Upper lobe of left lung (tissue), 6 donors: ENCODE data around the gene STX16. TPM values are rescaled to one million over a fixed set of nuclear protein-coding genes. Genes with fewer than 3 reads are reported as not detected.
A peak's percentile ranks its signal among the peaks of the same experiment; 100 is the strongest.

ENCODE experiments used
- ATAC-seq, 2 donors: fragments of 200-7000 bp; cut with Tn5 transposase; one replicate each; pipeline ENCODE4 v1.9.1; 2022; ENCODE audit warnings: mild to moderate bottlenecking in 2 of 2, moderate library complexity in 2 of 2; ENCODE audit not compliant: low FRiP score in 2 of 2
- DNase-seq, 2 donors: peaks; one replicate each; pipeline ENCODE4 v3.0.0-alpha.2; 2019 to 2020
- H3K27ac ChIP-seq, 4 donors: fragments of 200-600 bp; sonication (generic); one replicate each; pipeline ENCODE4 v1.5.1; 2016 to 2019
- H3K27me3 ChIP-seq, 4 donors: fragments of 200-600 bp; sonication (generic); one replicate each; pipeline ENCODE4 v1.5.1; 2017 to 2019
- H3K36me3 ChIP-seq, 4 donors: fragments of 200-600 bp; sonication (generic); one replicate each; pipeline ENCODE4 v1.5.1; 2016 to 2019
- H3K4me1 ChIP-seq, 4 donors: fragments of 200-600 bp; sonication (generic); one replicate each; pipeline ENCODE4 v1.5.1; 2018 to 2019
- H3K4me3 ChIP-seq, 4 donors: fragments of 200-600 bp; sonication (generic); one replicate each; pipeline ENCODE4 v1.5.1; 2017 to 2019; ENCODE audit warnings: mild to moderate bottlenecking in 2 of 4, moderate library complexity in 1 of 4
- H3K9me3 ChIP-seq, 4 donors: fragments of 200-600 bp; sonication (generic); one replicate each; pipeline ENCODE4 v1.5.1; 2018 to 2019
- CTCF ChIP-seq, 6 experiments: fragments of 450-650 bp in 4 of 6; fragments of 200-600 bp in 2 of 6; sonication (generic) in 2 of 6; IDR thresholded peaks; one replicate each; pipeline ENCODE4 v1.5.1; 2016 to 2019; ENCODE audit warnings: antibody characterized with exemption in 6 of 6
- EP300 ChIP-seq, 4 donors: sonication (generic); formaldehyde crosslinking; IDR thresholded peaks; one replicate each; pipeline ENCODE4 v1.5.1; 2017; ENCODE audit warnings: antibody characterized with exemption in 4 of 4, control low read depth in 2 of 4
- POLR2A ChIP-seq, 4 donors: fragments of 450-650 bp; IDR thresholded peaks; one replicate each; pipeline ENCODE4 v1.5.1; 2016 to 2017; ENCODE audit warnings: antibody characterized with exemption in 4 of 4, mild to moderate bottlenecking in 2 of 4
- POLR2AphosphoS5 ChIP-seq, 2 donors: sonication (generic); formaldehyde crosslinking; IDR thresholded peaks; one replicate each; pipeline ENCODE4 v1.5.1; 2017; ENCODE audit warnings: antibody characterized with exemption in 2 of 2
- WGBS, 2 donors: methylation state at CpG; one replicate each; pipeline ENCODE4 v1.1.5; 2017 to 2018; 5-methylcytosine and 5-hydroxymethylcytosine counted together
- total RNA-seq, 6 donors: library from RNA; depleted of rRNA in 4 of 6; stranded (reverse); fragments of >200 nt in 4 of 6; gene quantifications; one replicate each; pipeline versions ENCODE4 v1.1.0 to v1.2.1, GENCODE V29; 2016 to 2021
- donor health status: DM: no; HTN: no; CAD: no; lungs with moderate emphysema.
- donor health status: DM: no; HTN: yes; CAD: no; lungs with severe emphysema.

STX16 gene
- total RNA-seq, 6 donors from 2014 or later: 42.1 to 469 (median 64.7) TPM

- Histone ChIP-seq H3K27ac (no peak overlapping the region), H3K4me3 (no peak overlapping the region), H3K9me3 (no peaks in the 10 kb centered on the region), H3K27me3 (no peaks in the 10 kb centered on the region), H3K4me1 (no peaks in the 10 kb centered on the region), H3K36me3 (peaks cover 0 to 12% (median 4%) of the 10 kb centered on the region in 4 donors)
- WGBS, 2 donors: 86 to 88% methylated on average over 5 to 15 of the region's 15 CpGs
- DNase-seq (peak in 1 of 2 donors; percentile 17), ATAC-seq (no peak)
- TF ChIP-seq POLR2A (IDR thresholded peaks at IDR 0.05): no peak
- no peak for TF ChIP-seq POLR2AphosphoS5 (IDR thresholded peaks at IDR 0.05)
- no peak for TF ChIP-seq EP300 (IDR thresholded peaks at IDR 0.05)
- TF ChIP-seq CTCF (IDR thresholded peaks at IDR 0.05): no peak
Observed at GRCh38 chr20:58718121-58718563, 67.1 kb downstream of the STX16 start.

DNA sequence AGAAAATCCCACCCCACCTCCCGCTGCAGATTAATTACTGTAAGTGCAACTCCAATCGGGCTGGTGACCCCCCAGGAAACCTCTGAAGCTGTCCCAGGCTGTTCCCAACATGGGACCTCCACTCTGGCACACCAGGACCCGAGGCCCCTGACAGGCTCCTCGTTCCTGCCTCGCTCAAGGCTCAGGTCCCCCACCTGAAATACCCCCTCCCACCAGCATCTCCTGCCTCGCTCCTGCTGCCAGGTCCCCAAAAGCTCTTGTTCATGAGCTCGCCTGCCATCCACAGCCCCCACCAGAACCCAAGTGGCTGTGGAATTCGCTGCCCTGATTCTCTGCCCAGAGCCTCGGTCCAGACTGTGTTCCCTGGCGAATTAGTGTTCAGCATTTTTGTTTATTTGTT, 67.6 kb downstream of the STX16 start:
- Histone ChIP-seq H3K9me3 (no peaks in the 10 kb centered on the region), H3K27ac (no peak overlapping the region), H3K4me1 (no peaks in the 10 kb centered on the region), H3K4me3 (no peak overlapping the region), H3K36me3 (peaks cover 0 to 12% (median 4%) of the 10 kb centered on the region in 4 donors), H3K27me3 (no peaks in the 10 kb centered on the region)
- no peak for ATAC-seq
- TF ChIP-seq POLR2AphosphoS5 (IDR thresholded peaks at IDR 0.05): no peak
- TF ChIP-seq CTCF (IDR thresholded peaks at IDR 0.05): no peak
- no peak for TF ChIP-seq EP300 (IDR thresholded peaks at IDR 0.05)
- TF ChIP-seq POLR2A (IDR thresholded peaks at IDR 0.05): no peak
- 76 to 81% methylated on average over 10 of the region's 10 CpGs for WGBS, 2 donors
- no peak for DNase-seq

DNA sequence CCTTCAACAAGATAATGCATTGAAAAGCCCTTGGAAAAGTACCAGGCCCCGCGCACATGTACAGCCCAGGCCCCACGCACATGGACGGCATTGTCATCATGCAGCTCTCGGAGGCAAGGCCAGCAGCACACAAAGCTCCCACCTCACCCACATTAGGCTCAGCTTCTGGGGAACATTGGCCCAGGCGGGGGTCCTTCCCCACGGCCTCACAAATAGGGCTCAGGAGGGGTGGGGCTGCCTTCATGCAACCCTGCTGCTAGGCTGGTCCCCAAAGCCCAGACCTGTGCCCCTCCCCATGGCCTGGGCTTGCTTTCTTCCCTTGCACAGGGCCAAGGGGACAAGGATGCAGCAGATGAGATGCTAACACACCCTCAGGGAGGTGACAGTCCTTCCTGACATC, 68.2 kb downstream of the STX16 start:
- H3K27me3 ChIP-seq: no peaks in the 10 kb centered on the region
- no peaks in the 10 kb centered on the region for H3K4me1 ChIP-seq
- H3K9me3 ChIP-seq: no peaks in the 10 kb centered on the region
- 88 to 94% methylated on average over 6 to 7 of the region's 7 CpGs for WGBS, 2 donors
- TF ChIP-seq POLR2AphosphoS5 (IDR thresholded peaks at IDR 0.05) (no peak), POLR2A (IDR thresholded peaks at IDR 0.05) (no peak)
- H3K4me3 ChIP-seq: no peak overlapping the region
- H3K36me3 ChIP-seq: peaks cover 0 to 8% (median 4%) of the 10 kb centered on the region in 4 donors
- no peak for DNase-seq
- ATAC-seq: no peak
- no peak overlapping the region for H3K27ac ChIP-seq

GRCh38 chr20:58719971-58720371, 68.9 kb downstream of the STX16 start:
- Histone ChIP-seq H3K27ac (no peak overlapping the region), H3K27me3 (no peaks in the 10 kb centered on the region), H3K4me1 (no peaks in the 10 kb centered on the region), H3K36me3 (peaks cover 0 to 8% (median 4%) of the 10 kb centered on the region in 4 donors), H3K9me3 (no peaks in the 10 kb centered on the region), H3K4me3 (no peak overlapping the region)
- WGBS, 2 donors: 59% methylated on average over 6 of the region's 6 CpGs; no CpG with 5 or more reads in 1 of the 2 donors
- no peak for TF ChIP-seq POLR2AphosphoS5 (IDR thresholded peaks at IDR 0.05)
- no peak for TF ChIP-seq EP300 (IDR thresholded peaks at IDR 0.05)
- no peak for TF ChIP-seq POLR2A (IDR thresholded peaks at IDR 0.05)
- TF ChIP-seq CTCF (IDR thresholded peaks at IDR 0.05): no peak
- no peak for DNase-seq
- ATAC-seq: no peak

DNA sequence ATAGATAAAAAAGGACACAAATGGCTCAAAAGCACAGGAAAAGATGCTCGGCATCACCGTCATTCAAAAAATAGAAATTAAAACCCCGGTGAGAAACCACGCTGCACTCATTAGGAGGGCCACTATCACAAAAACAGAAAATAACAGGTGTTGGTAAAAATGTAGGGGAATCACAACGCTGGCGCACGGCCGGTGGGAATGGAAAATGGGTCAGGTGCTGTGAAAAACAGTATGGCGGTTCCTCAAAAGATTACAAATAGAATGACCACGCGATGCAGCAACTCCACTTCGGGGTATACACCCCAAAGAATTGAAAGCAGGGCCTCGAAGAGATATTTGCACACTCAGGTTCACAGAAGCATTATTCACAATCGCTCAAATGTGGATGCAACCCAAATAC, 69.8 kb downstream of the STX16 start:
- WGBS, 2 donors: 92 to 94% methylated on average over 14 of the region's 14 CpGs
- Histone ChIP-seq H3K9me3 (no peaks in the 10 kb centered on the region), H3K36me3 (peaks cover 0 to 4% (median under 1%) of the 10 kb centered on the region in 4 donors), H3K27me3 (no peaks in the 10 kb centered on the region), H3K27ac (no peak overlapping the region), H3K4me1 (no peaks in the 10 kb centered on the region), H3K4me3 (no peak overlapping the region)
- DNase-seq (no peak), ATAC-seq (no peak)
- no peak for TF ChIP-seq POLR2A (IDR thresholded peaks at IDR 0.05)
- no peak for TF ChIP-seq CTCF (IDR thresholded peaks at IDR 0.05)
- TF ChIP-seq POLR2AphosphoS5 (IDR thresholded peaks at IDR 0.05): no peak
- no peak for TF ChIP-seq EP300 (IDR thresholded peaks at IDR 0.05)
